ENCODE results near the gene HNRNPD.
"Not testable (repeated sequence)": the region's sequence is repeated elsewhere in the genome, so short reads cannot be mapped to it uniquely, and the experiment has no call there.

HNRNPD gene

DNA sequence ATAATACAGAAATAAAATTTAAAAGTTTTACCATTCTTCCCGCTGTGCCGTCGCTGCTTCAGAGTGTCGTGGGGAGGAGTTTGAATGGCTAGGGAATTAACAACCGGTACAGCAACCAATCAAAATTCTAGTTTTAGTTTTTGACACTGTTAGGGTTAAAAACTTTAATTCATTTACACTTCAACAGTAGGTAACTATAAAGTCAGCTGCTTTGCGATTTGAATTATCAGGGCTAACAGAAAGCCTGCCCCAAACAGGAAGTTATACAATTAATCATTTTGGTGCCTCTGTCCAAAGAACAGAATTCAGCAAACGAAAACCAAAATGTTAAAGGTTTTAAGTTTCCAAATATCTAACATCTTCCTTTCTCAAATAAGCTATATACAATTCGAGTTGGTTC, 2.3 kb downstream of the HNRNPD start:
- H3K9ac ChIP-seq (ENCODE audit: low read depth, low read length): peak overlapping the region; percentile 98
- peak overlapping the region; percentile 86 for H3K4me3 ChIP-seq (ENCODE audit: low read depth, low read length)
- H3K27me3 ChIP-seq (ENCODE audit: control insufficient read depth, insufficient read depth, low read length): no peaks in the 10 kb centered on the region
- no peaks in the 10 kb centered on the region for H3K36me3 ChIP-seq (ENCODE audit: control insufficient read depth, insufficient read depth, low read length)
- no peaks in the 10 kb centered on the region for H3K9me3 ChIP-seq (ENCODE audit: control insufficient read depth, insufficient read depth, low read length)
- peaks cover 14% of the 10 kb centered on the region for H3K4me1 ChIP-seq (ENCODE audit: control insufficient read depth, insufficient read depth, low read length)

DNA sequence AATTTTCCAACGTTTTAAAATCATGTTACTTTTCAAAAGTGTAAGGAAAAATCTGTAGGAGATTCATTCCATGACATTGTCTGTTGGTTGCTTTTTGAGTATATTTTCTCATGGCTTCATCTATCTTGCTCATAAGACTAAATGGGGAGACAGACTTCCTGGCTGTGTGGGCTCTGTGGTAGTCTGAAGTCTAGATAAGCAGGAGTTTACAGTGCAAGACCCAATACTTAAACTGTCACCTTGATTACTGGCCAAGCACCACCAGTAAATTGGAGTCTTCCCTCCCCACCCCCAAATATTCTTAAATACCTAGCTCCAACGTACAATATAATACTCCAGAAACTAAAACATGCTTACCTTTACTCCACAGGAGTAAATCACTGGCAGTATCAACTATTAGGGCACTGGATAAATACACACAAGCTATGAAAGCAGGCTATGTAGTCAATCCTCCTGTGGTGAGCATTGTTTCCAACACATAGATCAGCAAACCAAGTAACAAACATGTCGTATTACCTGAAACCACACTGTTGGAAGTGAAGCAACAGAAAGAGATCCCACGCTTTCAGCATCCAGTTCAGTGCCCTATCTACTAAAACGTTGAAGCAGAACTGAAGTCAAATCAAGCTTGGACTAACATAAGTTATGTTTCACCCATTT, 6.2 kb downstream of the HNRNPD start:
- H3K9ac ChIP-seq (ENCODE audit: low read depth, low read length): no peak overlapping the region
- peaks cover 9% of the 10 kb centered on the region for H3K4me1 ChIP-seq (ENCODE audit: control insufficient read depth, insufficient read depth, low read length)
- H3K4me3 ChIP-seq (ENCODE audit: low read depth, low read length): no peak overlapping the region
- no peaks in the 10 kb centered on the region for H3K9me3 ChIP-seq (ENCODE audit: control insufficient read depth, insufficient read depth, low read length)
- H3K36me3 ChIP-seq (ENCODE audit: control insufficient read depth, insufficient read depth, low read length): no peaks in the 10 kb centered on the region
- H3K27me3 ChIP-seq (ENCODE audit: control insufficient read depth, insufficient read depth, low read length): no peaks in the 10 kb centered on the region

DNA sequence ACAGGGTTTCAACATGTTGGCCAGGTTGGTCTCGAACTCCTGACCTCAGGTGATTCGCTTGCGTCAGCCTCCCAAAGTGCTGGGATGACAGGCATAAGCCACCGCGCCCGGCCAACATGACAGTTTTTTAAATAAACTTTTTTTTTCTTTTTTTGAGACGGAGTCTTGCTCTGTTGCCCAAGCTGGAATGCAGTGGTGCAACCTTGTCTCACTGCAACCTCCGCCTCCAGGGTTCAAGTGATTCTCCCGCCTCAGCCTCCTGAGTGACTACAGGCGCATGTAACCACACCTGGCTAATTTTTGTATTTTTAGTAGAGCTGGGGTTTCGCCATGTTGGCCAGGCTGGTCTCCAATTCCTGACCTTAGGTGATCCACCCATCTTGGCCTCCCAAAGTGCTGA, 7.4 kb downstream of the HNRNPD start:
- peaks cover 12% of the 10 kb centered on the region for H3K4me1 ChIP-seq (ENCODE audit: control insufficient read depth, insufficient read depth, low read length)

DNA sequence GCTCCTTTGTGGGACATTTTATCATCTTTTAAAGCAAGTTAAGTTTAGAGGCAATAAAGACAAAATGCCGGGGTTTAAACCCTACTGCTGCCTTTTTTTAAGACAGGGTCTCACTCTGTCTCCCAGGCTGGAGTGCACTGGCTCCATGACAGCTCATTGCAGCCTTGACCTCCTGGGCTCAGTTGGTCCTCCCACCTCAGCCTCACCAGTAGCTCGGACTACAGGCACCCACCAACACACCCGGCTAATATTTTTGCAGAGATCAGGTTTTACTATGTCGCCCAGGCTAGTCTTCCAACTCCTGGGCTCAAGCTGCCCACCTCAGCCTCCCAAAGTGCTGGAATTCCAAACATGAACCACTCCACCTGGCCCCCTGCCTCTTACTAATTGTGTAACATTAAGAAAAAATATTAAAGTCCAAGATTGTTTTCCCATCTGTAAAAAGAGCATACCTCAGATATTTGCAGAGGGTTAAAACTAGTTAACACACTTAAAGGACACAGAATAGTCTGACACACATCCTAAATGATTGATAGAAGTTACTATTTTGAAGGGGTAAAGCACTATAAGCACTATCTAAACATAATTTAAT, 9.8 kb downstream of the HNRNPD start:
- Histone ChIP-seq H3K4me1 (ENCODE audit: control insufficient read depth, insufficient read depth, low read length) (peaks cover 7% of the 10 kb centered on the region), H3K9me3 (ENCODE audit: control insufficient read depth, insufficient read depth, low read length) (no peaks in the 10 kb centered on the region), H3K9ac (ENCODE audit: low read depth, low read length) (no peak overlapping the region), H3K4me3 (ENCODE audit: low read depth, low read length) (no peak overlapping the region), H3K27me3 (ENCODE audit: control insufficient read depth, insufficient read depth, low read length) (no peaks in the 10 kb centered on the region), H3K36me3 (ENCODE audit: control insufficient read depth, insufficient read depth, low read length) (peaks cover 3% of the 10 kb centered on the region)

More for the DNA sequence above, 7.4 kb downstream of the HNRNPD start:
- not testable (repeated sequence) for H3K4me3 ChIP-seq (ENCODE audit: low read depth, low read length); H3K9me3 ChIP-seq (ENCODE audit: control insufficient read depth, insufficient read depth, low read length); H3K9ac ChIP-seq (ENCODE audit: low read depth, low read length); H3K27me3 ChIP-seq (ENCODE audit: control insufficient read depth, insufficient read depth, low read length); H3K36me3 ChIP-seq (ENCODE audit: control insufficient read depth, insufficient read depth, low read length)

DNA sequence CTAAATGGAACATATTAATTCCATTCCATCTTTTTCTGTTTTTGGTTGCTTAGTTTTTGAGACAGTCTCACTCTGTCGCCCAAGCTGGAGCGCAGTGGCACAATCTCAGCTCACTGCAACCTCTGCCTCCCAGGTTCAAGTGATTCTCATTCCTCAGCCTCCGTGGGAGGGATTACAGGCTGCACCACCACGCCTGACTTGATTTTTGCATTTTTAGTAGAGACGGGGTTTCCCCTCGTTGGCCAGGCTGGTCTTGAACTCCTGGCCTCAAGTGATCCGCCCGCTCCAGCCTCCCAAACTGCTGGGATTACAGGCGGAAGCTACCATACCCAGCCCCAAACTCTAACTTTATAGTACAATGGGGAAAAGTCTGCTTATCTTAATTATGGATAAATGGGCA, 11.2 kb downstream of the HNRNPD start:
- peaks cover 9% of the 10 kb centered on the region for H3K36me3 ChIP-seq (ENCODE audit: control insufficient read depth, insufficient read depth, low read length)
- no peak overlapping the region for H3K4me3 ChIP-seq (ENCODE audit: low read depth, low read length)
- no peaks in the 10 kb centered on the region for H3K9me3 ChIP-seq (ENCODE audit: control insufficient read depth, insufficient read depth, low read length)
- peaks cover 3% of the 10 kb centered on the region for H3K4me1 ChIP-seq (ENCODE audit: control insufficient read depth, insufficient read depth, low read length)
- no peaks in the 10 kb centered on the region for H3K27me3 ChIP-seq (ENCODE audit: control insufficient read depth, insufficient read depth, low read length)
- H3K9ac ChIP-seq (ENCODE audit: low read depth, low read length): no peak overlapping the region

DNA sequence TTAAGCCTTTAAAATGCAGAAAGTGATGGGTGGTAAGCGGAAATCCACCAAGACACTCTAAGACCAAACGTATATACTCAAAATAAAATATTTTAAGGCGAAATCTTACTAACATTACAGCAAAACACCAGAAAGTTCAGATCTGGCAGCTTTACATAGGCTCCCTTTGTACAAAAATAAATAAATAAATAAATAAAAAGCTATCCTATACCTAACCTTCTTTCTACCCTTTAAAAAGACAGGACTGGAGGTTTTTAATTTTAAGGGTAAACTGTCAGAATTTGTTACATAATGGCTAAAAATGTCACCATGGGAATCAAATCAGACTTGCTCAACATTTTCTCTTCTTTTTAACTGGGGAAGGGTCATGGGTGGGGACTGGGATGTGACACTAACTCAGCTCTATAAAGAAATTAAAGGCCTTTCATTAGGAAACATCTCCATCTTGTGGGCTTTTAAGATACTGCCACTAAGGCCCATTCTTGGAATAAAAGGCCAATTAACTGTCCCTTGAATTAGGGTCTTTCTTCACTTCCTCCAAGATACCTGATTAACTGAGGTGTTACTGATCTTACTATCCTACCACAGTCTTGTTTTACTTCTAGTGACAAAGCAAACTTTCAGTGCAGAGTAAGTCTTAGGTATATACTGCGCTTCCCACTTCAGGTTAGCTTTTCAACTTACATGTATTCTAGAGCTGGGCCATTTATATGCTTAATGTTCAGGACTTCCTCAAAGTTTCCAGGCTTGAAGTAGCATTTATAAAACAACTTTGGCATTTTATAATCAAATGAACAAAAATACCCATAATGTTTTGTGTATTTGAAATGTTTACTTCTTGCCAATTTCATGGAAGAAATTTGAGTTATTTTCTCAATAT, 13.3 kb downstream of the HNRNPD start:
- H3K27me3 ChIP-seq (ENCODE audit: control insufficient read depth, insufficient read depth, low read length): no peaks in the 10 kb centered on the region
- H3K9me3 ChIP-seq (ENCODE audit: control insufficient read depth, insufficient read depth, low read length): no peaks in the 10 kb centered on the region
- H3K4me3 ChIP-seq (ENCODE audit: low read depth, low read length): no peak overlapping the region
- H3K9ac ChIP-seq (ENCODE audit: low read depth, low read length): no peak overlapping the region
- peaks cover 3% of the 10 kb centered on the region for H3K4me1 ChIP-seq (ENCODE audit: control insufficient read depth, insufficient read depth, low read length)
- H3K36me3 ChIP-seq (ENCODE audit: control insufficient read depth, insufficient read depth, low read length): peaks cover 26% of the 10 kb centered on the region

DNA sequence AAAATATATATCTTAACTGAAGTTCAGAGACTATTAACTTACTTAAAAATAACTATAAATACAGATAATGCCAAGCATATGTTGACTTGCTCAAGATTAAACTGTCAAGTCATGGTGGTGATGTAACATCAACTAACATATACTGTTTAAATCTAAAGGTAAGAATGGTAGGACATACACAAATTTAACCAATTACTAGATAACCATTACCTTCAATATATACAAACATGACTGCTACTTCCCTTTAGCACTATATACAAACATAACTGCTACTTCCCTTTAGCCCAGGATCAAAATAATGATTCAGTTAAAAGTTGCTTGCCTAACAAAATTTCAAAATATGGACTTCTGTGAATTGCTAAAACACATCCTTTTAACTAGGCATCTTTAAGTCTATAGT, 14.9 kb downstream of the HNRNPD start:
- no peak overlapping the region for H3K4me3 ChIP-seq (ENCODE audit: low read depth, low read length)
- H3K27me3 ChIP-seq (ENCODE audit: control insufficient read depth, insufficient read depth, low read length): no peaks in the 10 kb centered on the region
- peaks cover 3% of the 10 kb centered on the region for H3K4me1 ChIP-seq (ENCODE audit: control insufficient read depth, insufficient read depth, low read length)
- no peak overlapping the region for H3K9ac ChIP-seq (ENCODE audit: low read depth, low read length)
- H3K9me3 ChIP-seq (ENCODE audit: control insufficient read depth, insufficient read depth, low read length): no peaks in the 10 kb centered on the region
- peaks cover 36% of the 10 kb centered on the region for H3K36me3 ChIP-seq (ENCODE audit: control insufficient read depth, insufficient read depth, low read length)

DNA sequence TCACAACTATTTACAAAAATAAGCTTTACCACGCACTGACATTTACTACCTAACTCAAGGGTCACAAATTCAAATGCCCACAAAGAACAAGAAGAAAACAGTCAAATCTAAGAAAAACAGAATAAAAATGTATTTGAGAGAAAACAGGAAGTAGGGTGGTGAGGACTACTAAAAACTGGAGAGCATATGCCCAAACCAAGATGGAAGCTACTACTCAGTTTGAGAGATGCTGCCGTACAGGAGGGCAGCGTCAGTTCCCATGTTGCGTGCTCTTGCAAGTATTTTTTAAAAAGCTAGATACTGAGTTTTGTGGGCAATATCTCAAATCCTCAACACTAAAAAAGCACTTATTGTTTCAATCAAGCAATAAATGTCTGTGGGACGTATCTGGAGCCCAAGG, 16.2 kb downstream of the HNRNPD start:
- no peak overlapping the region for H3K4me3 ChIP-seq (ENCODE audit: low read depth, low read length)
- H3K36me3 ChIP-seq (ENCODE audit: control insufficient read depth, insufficient read depth, low read length): peaks cover 36% of the 10 kb centered on the region
- H3K9me3 ChIP-seq (ENCODE audit: control insufficient read depth, insufficient read depth, low read length): no peaks in the 10 kb centered on the region

DNA sequence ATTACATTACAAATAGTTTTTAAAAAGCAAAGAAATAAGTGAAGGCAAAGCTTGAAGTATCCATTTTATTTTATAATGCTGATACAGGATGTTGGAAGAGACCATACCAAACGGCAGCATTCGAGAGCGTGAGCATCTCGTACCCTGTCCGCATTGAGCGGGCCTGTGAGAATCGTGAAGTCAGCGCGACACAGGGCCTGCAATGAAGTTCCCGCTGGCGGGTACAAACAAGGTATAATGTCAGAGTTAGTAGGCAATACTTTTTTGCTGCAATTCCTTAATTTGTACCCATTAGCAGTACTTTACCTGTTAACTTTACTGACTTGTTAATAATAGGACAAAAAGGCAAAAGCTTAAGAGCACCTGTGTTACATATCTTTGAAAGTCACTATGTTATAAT, 19.0 kb downstream of the HNRNPD start:
- Histone ChIP-seq H3K36me3 (ENCODE audit: control insufficient read depth, insufficient read depth, low read length) (peaks cover 36% of the 10 kb centered on the region), H3K4me3 (ENCODE audit: low read depth, low read length) (no peak overlapping the region), H3K9ac (ENCODE audit: low read depth, low read length) (no peak overlapping the region), H3K4me1 (ENCODE audit: control insufficient read depth, insufficient read depth, low read length) (no peaks in the 10 kb centered on the region), H3K27me3 (ENCODE audit: control insufficient read depth, insufficient read depth, low read length) (no peaks in the 10 kb centered on the region), H3K9me3 (ENCODE audit: control insufficient read depth, insufficient read depth, low read length) (no peaks in the 10 kb centered on the region)

More for the DNA sequence above, 16.2 kb downstream of the HNRNPD start:
- Histone ChIP-seq H3K9ac (ENCODE audit: low read depth, low read length) (no peak overlapping the region), H3K27me3 (ENCODE audit: control insufficient read depth, insufficient read depth, low read length) (no peaks in the 10 kb centered on the region), H3K4me1 (ENCODE audit: control insufficient read depth, insufficient read depth, low read length) (peaks cover 3% of the 10 kb centered on the region)

DNA sequence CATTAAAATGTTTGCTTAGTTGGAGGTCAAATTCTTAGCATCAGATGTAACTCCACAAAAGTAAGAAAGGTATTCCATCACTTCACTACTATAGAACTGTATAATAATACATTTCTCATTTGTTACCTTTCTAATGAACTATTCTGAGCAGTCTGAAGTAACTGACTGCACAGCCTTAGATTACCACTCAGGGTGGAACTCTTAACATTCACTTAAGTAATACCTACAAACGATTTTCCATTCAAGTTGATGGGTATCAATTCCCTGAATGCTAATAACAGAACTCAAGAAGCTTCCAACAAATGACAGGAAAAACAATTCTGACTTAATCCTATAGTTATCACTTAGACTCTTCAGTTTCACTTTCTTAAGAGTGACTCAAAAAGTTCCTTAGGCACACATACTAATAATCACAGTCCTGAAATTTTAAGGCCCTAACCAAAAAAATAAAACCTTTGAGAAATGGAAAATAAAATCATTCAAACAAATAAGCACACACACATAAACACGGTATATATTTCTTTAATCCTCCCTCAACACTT, 20.9 kb downstream of the HNRNPD start:
- no peaks in the 10 kb centered on the region for H3K4me1 ChIP-seq (ENCODE audit: control insufficient read depth, insufficient read depth, low read length)
- H3K4me3 ChIP-seq (ENCODE audit: low read depth, low read length): no peak overlapping the region
- no peaks in the 10 kb centered on the region for H3K9me3 ChIP-seq (ENCODE audit: control insufficient read depth, insufficient read depth, low read length)
- H3K27me3 ChIP-seq (ENCODE audit: control insufficient read depth, insufficient read depth, low read length): no peaks in the 10 kb centered on the region
- peaks cover 30% of the 10 kb centered on the region for H3K36me3 ChIP-seq (ENCODE audit: control insufficient read depth, insufficient read depth, low read length)
- no peak overlapping the region for H3K9ac ChIP-seq (ENCODE audit: low read depth, low read length)

DNA sequence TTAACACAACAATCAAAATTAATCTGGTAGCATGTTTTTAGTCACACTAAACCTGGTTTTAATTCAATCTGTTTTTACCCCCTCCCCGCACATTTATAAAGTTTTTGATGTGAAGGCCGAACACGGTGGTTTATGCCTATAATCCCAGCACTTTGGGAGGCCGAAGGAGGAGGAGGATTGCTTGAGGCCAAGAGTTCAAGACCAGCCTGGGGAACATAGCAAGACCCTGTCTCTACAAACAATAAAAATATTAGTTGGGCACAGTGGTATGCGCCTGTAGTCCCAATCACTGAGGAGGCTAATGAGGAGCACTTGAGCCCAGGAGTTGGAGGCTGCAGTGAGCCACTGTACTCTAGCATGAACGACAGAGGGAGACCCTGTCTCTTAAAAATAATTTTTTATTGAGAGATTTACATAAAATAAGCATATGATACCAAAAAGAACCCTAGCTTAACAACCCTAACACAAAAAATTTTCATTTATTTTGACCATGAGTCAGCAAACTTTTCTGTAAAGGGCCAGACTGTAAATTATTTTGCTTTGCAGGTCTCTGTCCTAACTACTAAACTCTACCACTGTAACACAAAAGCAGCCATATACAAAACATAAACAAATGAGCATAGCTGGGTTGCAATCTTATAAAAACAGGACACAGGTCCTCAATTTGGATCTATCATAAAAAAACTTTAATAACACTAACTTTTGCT, 21.5 kb downstream of the HNRNPD start:
- Histone ChIP-seq H3K36me3 (ENCODE audit: control insufficient read depth, insufficient read depth, low read length) (peaks cover 27% of the 10 kb centered on the region), H3K9ac (ENCODE audit: low read depth, low read length) (no peak overlapping the region), H3K9me3 (ENCODE audit: control insufficient read depth, insufficient read depth, low read length) (no peaks in the 10 kb centered on the region), H3K4me1 (ENCODE audit: control insufficient read depth, insufficient read depth, low read length) (no peaks in the 10 kb centered on the region), H3K4me3 (ENCODE audit: low read depth, low read length) (no peak overlapping the region), H3K27me3 (ENCODE audit: control insufficient read depth, insufficient read depth, low read length) (no peaks in the 10 kb centered on the region)
